HS-5 (cell line): ENCODE data around the gene MYH16.
"Not testable (repeated sequence)": the region's sequence is repeated elsewhere in the genome, so short reads cannot be mapped to it uniquely, and the experiment has no call there.

Experiments
- DNase-seq: peaks from one replicate; pipeline ENCODE4 v3.0.0-alpha.2; 2012; ENCODE audit warnings: low read depth

The MYH16 gene

DNA sequence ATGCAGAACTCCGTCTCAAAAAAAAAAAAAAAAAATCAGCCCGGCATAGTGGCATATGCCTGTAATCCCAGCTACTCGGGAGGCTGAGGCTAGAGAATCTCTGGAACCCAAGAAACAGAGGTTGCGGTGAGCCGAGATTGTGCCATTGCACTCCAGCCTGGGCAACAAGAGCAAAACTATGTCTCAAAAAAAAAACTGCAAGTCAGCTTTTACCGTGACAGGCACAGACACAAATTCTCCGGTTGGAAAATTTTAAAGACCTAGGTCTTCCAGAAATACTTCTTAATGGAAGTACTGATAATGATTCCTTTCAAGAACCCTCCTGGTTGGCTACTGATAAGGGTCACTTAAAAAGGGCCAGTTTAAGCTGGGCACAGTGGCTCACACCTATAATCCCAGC lies 82.5 kb downstream of the MYH16 start:
- no peak for DNase-seq

DNA sequence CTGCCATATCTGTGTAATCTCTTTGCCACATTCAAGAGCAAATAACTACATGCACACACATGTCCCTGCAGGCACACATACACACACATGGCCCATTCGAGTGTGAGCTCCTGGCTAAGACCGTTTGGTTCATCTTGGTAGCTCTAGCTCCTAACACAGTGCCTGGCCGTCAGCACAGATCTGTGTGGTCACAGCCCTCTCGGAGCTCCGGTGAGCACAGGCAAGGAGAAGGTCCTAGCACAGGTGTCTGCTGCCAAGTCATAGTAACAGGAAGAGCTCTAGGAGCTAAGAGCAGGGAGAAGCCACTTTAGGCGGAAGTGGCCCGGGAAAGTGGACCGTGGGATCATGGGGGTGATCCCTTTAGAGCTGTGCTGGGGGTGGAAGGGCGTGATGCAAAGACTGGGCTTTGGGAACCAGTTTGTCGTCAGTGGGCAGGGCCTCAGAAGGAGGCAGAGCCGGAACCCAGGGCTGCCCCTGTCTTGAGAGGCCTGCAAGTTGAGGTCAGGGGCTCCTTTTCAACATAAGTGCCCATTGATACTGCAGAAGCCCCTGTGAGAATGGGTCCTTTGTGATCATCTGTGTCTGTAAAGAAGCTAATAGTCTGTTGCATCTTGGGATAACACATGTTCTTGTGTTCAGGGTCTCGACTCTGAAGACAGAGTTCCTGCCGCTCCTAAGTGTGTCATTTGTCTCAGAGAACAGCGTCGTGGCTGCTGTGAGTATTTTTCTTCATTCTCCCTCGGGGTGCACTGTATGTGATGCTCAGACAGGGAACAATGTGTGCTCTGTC lies 85.3 kb downstream of the MYH16 start:
- no peak for DNase-seq

DNA sequence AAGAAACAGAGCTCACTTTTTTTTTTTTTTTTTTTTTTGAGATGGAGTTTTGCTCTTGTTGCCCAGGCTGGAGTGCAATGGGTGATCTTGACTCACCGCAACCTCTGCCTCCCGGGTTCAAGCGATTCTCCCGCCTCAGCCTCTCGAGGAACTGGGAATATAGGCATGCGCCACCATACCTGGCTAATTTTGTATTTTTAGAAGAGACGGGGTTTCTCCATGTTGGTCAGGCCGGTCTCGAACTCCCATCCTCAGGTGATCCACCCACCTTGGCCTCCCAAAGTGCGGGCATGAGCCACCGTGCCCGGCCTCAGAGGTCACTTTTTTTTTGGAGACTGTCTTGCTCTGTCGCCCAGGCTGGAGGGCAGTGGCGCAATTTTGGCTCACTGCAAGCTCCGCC lies 85.9 kb downstream of the MYH16 start:
- DNase-seq, result not testable (repeated sequence)

DNA sequence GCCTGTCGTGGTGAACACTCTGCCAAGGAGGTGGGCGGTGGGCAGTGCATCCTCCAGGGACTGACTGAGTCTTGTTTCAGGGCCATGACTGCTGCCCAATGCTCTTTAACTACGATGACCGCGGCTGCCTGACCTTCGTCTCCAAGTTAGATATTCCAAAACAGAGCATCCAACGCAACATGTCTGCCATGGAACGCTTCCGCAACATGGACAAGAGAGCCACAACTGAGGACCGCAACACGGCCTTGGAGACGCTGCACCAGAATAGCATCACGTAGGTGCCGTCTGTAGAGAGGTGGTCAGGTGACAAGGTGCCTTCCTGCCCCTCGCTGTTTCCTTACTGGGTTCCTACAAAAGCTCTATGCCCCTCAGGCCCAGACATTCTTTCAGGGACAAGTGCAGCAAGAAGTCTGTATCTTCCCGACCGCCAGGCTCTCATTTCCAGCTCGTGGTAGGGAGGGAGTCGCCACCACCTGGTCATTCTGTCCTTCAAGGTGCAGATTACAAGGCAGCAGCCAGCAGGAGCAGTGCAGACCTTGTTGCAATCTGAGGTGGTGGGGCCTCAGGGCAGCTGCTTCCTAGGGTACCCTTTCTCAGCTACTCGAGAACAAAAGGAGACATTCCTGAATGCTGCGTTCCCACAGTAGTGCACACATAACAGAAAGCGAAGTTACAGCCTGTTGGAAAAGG lies 87.0 kb downstream of the MYH16 start:
- no peak for DNase-seq
